Osteoblast (primary cell): ENCODE data around the gene DNAJC27. TPM values are rescaled to one million over a fixed set of nuclear protein-coding genes. Genes with fewer than 3 reads are reported as not detected.

Experiments
- DNase-seq: peaks from one replicate; pipeline ENCODE4 v3.0.0; 2011; ENCODE audit warnings: low spot score, mixed read lengths; ENCODE audit not compliant: insufficient read length; ENCODE audit errors: missing footprints
- H2AFZ ChIP-seq: 2 replicates; pipeline ENCODE4 v1.6.0; 2011; ENCODE audit warnings: mild to moderate bottlenecking, low read length
- H3K27ac ChIP-seq: 2 replicates; pipeline ENCODE4 v1.5.1; 2011; ENCODE audit warnings: mild to moderate bottlenecking, low read depth, low read length, moderate library complexity
- H3K27me3 ChIP-seq: 2 replicates; pipeline ENCODE4 v1.6.0; 2012; ENCODE audit warnings: mild to moderate bottlenecking, control low read depth, inconsistent platforms, low read length, moderate library complexity; ENCODE audit not compliant: insufficient read depth
- H3K36me3 ChIP-seq: 2 replicates; pipeline ENCODE4 v1.5.1; 2011; ENCODE audit warnings: mild to moderate bottlenecking, low read length, control low read depth, moderate library complexity; ENCODE audit not compliant: insufficient read depth
- H3K4me1 ChIP-seq: 2 replicates; pipeline ENCODE4 v1.5.1; 2011; ENCODE audit warnings: mild to moderate bottlenecking, low read length, control low read depth, moderate library complexity; ENCODE audit not compliant: insufficient read depth
- H3K4me2 ChIP-seq: 2 replicates; pipeline ENCODE4 v1.6.0; 2011; ENCODE audit warnings: mild to moderate bottlenecking, low read length; ENCODE audit not compliant: insufficient read depth
- H3K4me3 ChIP-seq: fragments of 200-600 bp; sonication (generic); 3 replicates; pipeline ENCODE4 v1.5.1; 2012; ENCODE audit warnings: mild to moderate bottlenecking, low read length, inconsistent platforms; ENCODE audit not compliant: insufficient read depth
- H3K79me2 ChIP-seq: 2 replicates; pipeline ENCODE4 v1.6.0; 2012; ENCODE audit warnings: mild to moderate bottlenecking, low read length, control low read depth, inconsistent platforms; ENCODE audit not compliant: insufficient read depth
- H3K9me3 ChIP-seq: 2 replicates; pipeline ENCODE4 v1.5.1; 2011; ENCODE audit warnings: low read depth, low read length, control low read depth
- H4K20me1 ChIP-seq: 2 replicates; pipeline ENCODE4 v1.6.0; 2012; ENCODE audit warnings: mild to moderate bottlenecking, low read length, control low read depth; ENCODE audit not compliant: insufficient read depth
- CTCF ChIP-seq: IDR thresholded peaks from 2 replicates; pipeline ENCODE4 v1.5.1; 2011; ENCODE audit warnings: mild to moderate bottlenecking, low read depth, low read length, moderate library complexity; ENCODE audit errors: extremely low read depth
- small RNA-seq: library from RNA; depleted of rRNA; stranded (forward); fragments of <200 nt; gene quantifications from one replicate; pipeline ENCODE3, GENCODE V24; 2012
- total RNA-seq: library from RNA; depleted of rRNA; stranded (reverse); fragments of >200 nt; gene quantifications from 2 replicates; pipeline ENCODE4 v1.2.3, GENCODE V29; 2012

The DNAJC27 gene
- total RNA-seq, 1 donor, result 8.7 TPM

DNA sequence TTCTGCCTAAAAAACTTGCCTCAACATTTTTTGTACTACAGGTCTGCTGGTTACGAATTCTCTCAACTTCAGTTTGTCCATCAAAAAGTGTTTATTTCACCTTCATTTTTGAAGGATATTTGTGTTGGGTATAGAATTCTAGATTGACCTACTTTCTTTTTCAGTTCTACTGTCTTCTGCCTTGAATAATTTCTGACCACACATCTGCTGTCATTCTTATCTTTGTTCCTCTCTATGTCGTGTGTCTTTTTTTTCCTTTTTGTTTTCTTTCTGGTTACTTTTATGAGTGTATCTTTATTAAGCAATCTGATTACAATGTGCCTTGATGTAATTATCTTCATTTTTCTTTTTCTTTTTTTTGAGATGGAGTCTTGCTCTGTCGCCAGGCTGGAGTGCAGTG lies 77.0 kb downstream of the DNAJC27 start:
- Histone ChIP-seq H3K36me3 (no peaks in the 10 kb centered on the region), H3K4me3 (no peak overlapping the region), H3K4me2 (no peak overlapping the region), H3K9me3 (peaks cover 3% of the 10 kb centered on the region), H3K79me2 (no peaks in the 10 kb centered on the region), H3K4me1 (no peaks in the 10 kb centered on the region), H3K27ac (no peak overlapping the region), H4K20me1 (no peaks in the 10 kb centered on the region), H2AFZ (no peak overlapping the region), H3K27me3 (no peaks in the 10 kb centered on the region)
- DNase-seq, result no peak
- TF ChIP-seq CTCF, result no peak

GRCh38 chr2:24893934-24894333 lies 77.8 kb downstream of the DNAJC27 start:
- Histone ChIP-seq H4K20me1 (no peaks in the 10 kb centered on the region), H3K4me1 (no peaks in the 10 kb centered on the region), H3K4me3 (no peak overlapping the region), H2AFZ (no peak overlapping the region), H3K27me3 (no peaks in the 10 kb centered on the region), H3K79me2 (no peaks in the 10 kb centered on the region), H3K27ac (no peak overlapping the region), H3K9me3 (peaks cover 3% of the 10 kb centered on the region), H3K4me2 (no peak overlapping the region), H3K36me3 (no peaks in the 10 kb centered on the region)
- no peak for TF ChIP-seq CTCF
- no peak for DNase-seq

Small RNAs within 50 kb of the gene (small RNA-seq; reads per million reads assigned to genes)
- gene AC013267.1 (not detected), gene RF00016 (not detected), gene RF00019 (not detected)

Other genes starting within 250 kb of the DNAJC27 start
- gene PTRHD1, start 178.6 kb downstream of the DNAJC27 start, total RNA-seq, result 21.5 and 25.0 TPM in 2 replicates
- 8.0 and 9.1 TPM in 2 replicates for gene CENPO, start 178.5 kb downstream of the DNAJC27 start, total RNA-seq
- 47.4 and 52.2 TPM in 2 replicates for gene ADCY3, start 51.7 kb downstream of the DNAJC27 start, total RNA-seq
- gene EFR3B, start 70.1 kb upstream of the DNAJC27 start, total RNA-seq, result 0.72 and 0.88 TPM in 2 replicates
- 0.59 and 2.2 TPM in 2 replicates for gene POMC, start 196.6 kb upstream of the DNAJC27 start, total RNA-seq